Kidney glomerular epithelial cell (primary cell): ENCODE results near the gene MYO6.

Experiments used
- DNase-seq: peaks from one replicate; lab custom pipeline; 2025; lab: John Stamatoyannopoulos, UW

MYO6 gene

DNA sequence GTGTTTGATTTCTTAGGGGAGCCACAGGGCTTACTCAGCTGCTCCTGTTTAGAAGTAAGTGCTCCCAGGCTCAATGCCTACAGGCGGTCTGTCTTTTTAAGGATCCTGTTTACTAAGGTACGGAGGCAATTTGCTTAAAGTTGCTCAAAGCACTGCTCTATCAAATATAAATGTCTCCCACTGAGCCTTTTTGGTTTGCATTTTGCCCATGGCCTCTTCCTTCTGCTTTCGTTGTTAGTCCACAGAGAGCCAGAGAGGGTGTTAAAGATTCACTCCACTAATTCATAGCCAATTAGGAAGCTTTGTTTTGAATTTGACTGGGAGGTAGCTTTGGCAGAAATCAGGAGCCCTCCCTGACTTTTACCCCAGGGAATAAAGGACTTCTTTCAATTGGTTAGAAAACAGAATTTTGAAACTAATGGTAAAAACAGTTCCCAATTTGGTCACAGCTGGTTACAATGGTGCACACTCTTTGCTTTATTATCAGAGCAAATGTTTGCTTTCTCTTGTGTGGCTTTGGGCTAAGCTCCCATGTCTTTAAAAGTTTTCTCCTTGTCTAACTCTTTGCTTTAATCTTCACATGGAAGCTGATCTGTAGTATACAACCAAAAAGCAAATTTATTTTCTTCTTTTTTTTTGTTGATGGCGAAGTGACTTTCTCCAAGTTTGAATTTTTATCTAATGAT lies 197.2 kb downstream of the MYO6 start:
- DNase-seq: no peak

DNA sequence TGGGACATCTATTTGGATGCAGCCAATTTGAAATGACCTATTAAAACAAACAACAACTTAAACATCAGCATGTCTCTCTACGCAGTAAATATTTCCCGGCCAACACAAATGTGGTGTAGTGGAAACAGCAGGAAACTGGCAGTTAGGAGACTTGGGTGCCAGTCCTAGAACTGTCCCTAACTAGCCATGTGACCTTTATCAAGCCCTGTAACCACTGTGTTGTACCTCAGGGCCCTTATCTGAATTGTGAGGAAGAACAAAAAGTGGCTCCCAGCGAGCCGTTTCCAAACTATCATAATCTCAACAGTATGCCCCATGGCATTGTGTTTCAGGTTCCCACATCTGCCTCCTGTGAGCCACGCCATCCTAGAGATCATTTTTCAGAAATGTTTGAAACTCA lies 198.9 kb downstream of the MYO6 start:
- DNase-seq: no peak

DNA sequence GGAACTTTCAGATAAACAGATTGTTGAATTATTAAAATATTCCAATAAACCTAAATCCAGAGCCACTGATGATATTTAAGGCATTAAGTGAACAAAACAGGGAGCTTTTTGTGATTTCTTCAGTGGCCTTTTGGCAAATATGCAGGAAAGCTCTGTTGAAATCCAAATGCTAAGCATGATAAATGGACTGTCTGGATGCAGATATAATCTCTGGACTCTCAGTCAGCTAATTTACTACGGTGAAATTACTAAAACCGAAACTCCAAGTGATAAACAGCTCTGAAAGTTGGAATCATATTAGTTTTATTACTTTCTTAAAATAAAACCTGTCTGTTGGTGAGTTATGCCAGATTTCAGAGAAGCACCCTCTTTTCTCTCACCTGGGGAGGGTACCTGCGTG lies 203.1 kb downstream of the MYO6 start:
- no peak for DNase-seq

DNA sequence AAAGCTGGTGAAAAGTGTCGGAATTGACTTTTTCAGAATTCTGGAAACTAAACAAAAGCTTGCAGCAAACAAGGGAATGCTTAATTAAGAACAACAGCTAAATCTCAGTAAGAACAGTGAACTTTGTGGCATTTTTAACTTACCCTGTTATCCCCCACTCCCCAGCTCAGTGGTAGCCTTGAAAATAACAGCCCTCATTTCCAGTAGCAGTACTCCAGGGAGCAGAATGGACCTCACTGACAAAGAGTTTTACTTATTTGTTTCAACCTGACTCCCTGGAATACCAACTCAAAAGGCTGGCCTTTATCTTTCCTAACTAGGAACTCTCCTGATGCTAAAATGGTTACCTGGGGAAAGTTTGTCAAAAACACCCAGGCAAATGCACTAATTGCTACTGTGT lies 214.5 kb downstream of the MYO6 start:
- no peak for DNase-seq

DNA sequence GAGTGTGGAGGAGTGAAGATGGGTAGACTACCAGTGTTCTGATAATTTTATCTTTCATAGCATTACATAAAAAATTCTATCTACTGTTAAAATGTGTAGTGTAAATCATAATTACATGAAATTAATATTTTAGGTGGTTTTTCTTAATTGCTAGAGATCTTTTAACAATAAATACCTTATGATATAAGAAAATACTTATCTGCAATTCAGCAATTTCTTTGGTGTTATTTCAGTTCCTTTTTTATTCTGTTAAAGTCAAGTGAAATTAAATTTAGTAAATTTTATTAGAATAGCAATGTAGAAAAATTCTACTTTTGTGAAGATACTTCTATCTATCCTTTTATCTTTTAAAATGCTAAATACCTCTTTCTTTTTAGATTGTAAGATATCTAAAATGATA lies 219.1 kb downstream of the MYO6 start:
- no peak for DNase-seq
